HCT116 (cell line): ENCODE measurements around the gene RFX2.

Experiments used
- JUND ChIP-seq: IDR thresholded peaks from 2 replicates; pipeline ENCODE4 v1.6.1; 2012
- RAD21 ChIP-seq: IDR thresholded peaks from 2 replicates; pipeline ENCODE4 v1.6.1; 2012; ENCODE audit warnings: low read depth, mild to moderate bottlenecking
- TF ChIP-seq, protein P1 (sequence below), 3 experiments: fragments of 200-600 bp in 1 of 3; sonication (generic) in 1 of 3; IDR thresholded peaks in 2 of 3; conservative IDR thresholded peaks in 1 of 3; 2 replicates each; pipeline ENCODE4 v1.5.1; 2012 to 2017; ENCODE audit warnings: low read depth in 2 of 3, low read length in 2 of 3, antibody characterized with exemption in 1 of 3, borderline replicate concordance in 1 of 3, control low read depth in 1 of 3, mild to moderate bottlenecking in 1 of 3, mixed read lengths in 1 of 3, mixed run types in 1 of 3, moderate library complexity in 1 of 3; ENCODE audit not compliant: insufficient read depth in 1 of 3

DNA sequence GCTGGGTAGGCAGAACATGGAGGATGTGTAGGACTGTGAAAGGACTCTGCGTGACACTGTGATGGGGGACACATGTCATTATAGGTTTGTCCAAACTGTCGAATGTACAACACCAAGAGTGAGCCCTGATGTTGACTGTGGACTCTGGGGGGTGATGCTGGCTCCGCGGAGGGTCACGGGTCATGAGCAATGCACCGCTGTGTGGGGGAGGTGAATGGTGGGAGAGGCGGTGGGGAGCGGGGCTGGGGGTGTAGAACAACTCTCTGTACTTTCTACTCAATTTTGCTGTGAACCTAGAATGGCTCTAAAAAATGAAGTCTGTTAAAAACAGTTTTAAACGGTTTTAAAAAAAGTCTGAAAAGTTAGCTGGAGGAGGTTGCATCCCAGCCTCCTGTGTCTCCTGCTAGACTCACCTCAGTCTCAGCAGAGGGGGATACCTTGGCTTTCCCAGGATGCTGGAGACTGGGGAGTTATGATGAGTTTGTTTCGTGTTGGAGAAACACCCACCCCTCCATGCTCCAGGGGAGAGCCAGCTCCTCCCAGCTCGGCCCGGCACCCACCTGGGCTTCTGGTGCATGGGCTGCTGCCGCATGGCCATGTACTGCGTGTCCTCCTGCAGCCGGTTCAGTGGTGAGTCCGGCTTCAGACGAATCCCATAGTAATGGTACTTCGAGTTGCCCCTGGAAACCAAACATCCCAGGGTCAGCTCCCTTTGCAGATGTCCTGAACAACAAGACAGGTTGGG is 97.7 kb downstream of the RFX2 start:
- TF ChIP-seq, protein P1, sequence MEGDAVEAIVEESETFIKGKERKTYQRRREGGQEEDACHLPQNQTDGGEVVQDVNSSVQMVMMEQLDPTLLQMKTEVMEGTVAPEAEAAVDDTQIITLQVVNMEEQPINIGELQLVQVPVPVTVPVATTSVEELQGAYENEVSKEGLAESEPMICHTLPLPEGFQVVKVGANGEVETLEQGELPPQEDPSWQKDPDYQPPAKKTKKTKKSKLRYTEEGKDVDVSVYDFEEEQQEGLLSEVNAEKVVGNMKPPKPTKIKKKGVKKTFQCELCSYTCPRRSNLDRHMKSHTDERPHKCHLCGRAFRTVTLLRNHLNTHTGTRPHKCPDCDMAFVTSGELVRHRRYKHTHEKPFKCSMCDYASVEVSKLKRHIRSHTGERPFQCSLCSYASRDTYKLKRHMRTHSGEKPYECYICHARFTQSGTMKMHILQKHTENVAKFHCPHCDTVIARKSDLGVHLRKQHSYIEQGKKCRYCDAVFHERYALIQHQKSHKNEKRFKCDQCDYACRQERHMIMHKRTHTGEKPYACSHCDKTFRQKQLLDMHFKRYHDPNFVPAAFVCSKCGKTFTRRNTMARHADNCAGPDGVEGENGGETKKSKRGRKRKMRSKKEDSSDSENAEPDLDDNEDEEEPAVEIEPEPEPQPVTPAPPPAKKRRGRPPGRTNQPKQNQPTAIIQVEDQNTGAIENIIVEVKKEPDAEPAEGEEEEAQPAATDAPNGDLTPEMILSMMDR (IDR thresholded peaks at IDR 0.05 in 2 of 3, conservative IDR thresholded peaks at IDR 0.05 in 1 of 3; ENCODE audit: borderline replicate concordance in 1 of 3, insufficient read depth in 1 of 3, low read depth in 2 of 3, low read length in 2 of 3), result no peak
- TF ChIP-seq JUND (no peak), RAD21 (no peak)
